Tibial artery (tissue), 4 donors: Measurements from ENCODE around the gene RIMBP2.

Source experiments
- DNase-seq, 2 donors: peaks; one replicate each; pipeline ENCODE4 v3.0.0-alpha.2; 2019
- H3K27ac ChIP-seq, 2 donors: fragments of 200-600 bp; sonication (generic) in 1 of 2; 1 replicate in 1 of 2; 2 replicates in 1 of 2; pipeline ENCODE4 v1.5.1; 2018 to 2019; ENCODE audit warnings: mild to moderate bottlenecking in 1 of 2
- H3K27me3 ChIP-seq, 2 donors: fragments of 200-600 bp; sonication (generic) in 1 of 2; one replicate each; pipeline versions ENCODE4 v1.5.1 to v1.6.0; 2016 to 2019
- H3K36me3 ChIP-seq, 3 donors: fragments of 200-600 bp; sonication (generic) in 2 of 3; one replicate each; pipeline ENCODE4 v1.5.1; 2016 to 2019; ENCODE audit warnings: mild to moderate bottlenecking in 2 of 3
- H3K4me1 ChIP-seq, 4 donors: fragments of 200-600 bp; sonication (generic) in 2 of 4; 1 replicate in 3 of 4; 2 replicates in 1 of 4; pipeline ENCODE4 v1.5.1; 2016 to 2019
- H3K4me3 ChIP-seq, 2 donors: fragments of 200-600 bp; sonication (generic) in 1 of 2; 1 replicate in 1 of 2; 2 replicates in 1 of 2; pipeline ENCODE4 v1.5.1; 2018 to 2019; ENCODE audit warnings: mild to moderate bottlenecking in 2 of 2
- H3K9me3 ChIP-seq, 3 donors: fragments of 200-600 bp; sonication (generic) in 1 of 3; one replicate each; pipeline ENCODE4 v1.5.1; 2016 to 2019
- intact Hi-C: fragments of 100-400 bp; cut with DNase I; formaldehyde crosslinking; loops from one replicate; pipeline ENCODE4 v1.15.0; 2023; ENCODE audit warnings: low total_unique reads
- TF ChIP-seq, protein P1 (sequence below), 2 experiments: fragments of 200-600 bp in 1 of 2; fragments of 450-650 bp in 1 of 2; IDR thresholded peaks; one replicate each; pipeline ENCODE4 v1.5.1; 2017 to 2019; ENCODE audit warnings: antibody characterized with exemption in 2 of 2, mild to moderate bottlenecking in 1 of 2, moderate library complexity in 1 of 2

The RIMBP2 gene

GRCh38 chr12:130351326-130351725, 364.8 kb downstream of the RIMBP2 start:
- no peak for DNase-seq
- H3K9me3 ChIP-seq = no peaks in the 10 kb centered on the region
- no peak overlapping the region for H3K4me3 ChIP-seq
- no peaks in the 10 kb centered on the region for H3K36me3 ChIP-seq
- peaks cover 0 to 3% of the 10 kb centered on the region in 2 donors for H3K27me3 ChIP-seq
- H3K4me1 ChIP-seq = no peaks in the 10 kb centered on the region
- intact Hi-C loops = no loop called here
- TF ChIP-seq, protein P1, sequence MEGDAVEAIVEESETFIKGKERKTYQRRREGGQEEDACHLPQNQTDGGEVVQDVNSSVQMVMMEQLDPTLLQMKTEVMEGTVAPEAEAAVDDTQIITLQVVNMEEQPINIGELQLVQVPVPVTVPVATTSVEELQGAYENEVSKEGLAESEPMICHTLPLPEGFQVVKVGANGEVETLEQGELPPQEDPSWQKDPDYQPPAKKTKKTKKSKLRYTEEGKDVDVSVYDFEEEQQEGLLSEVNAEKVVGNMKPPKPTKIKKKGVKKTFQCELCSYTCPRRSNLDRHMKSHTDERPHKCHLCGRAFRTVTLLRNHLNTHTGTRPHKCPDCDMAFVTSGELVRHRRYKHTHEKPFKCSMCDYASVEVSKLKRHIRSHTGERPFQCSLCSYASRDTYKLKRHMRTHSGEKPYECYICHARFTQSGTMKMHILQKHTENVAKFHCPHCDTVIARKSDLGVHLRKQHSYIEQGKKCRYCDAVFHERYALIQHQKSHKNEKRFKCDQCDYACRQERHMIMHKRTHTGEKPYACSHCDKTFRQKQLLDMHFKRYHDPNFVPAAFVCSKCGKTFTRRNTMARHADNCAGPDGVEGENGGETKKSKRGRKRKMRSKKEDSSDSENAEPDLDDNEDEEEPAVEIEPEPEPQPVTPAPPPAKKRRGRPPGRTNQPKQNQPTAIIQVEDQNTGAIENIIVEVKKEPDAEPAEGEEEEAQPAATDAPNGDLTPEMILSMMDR (IDR thresholded peaks at IDR 0.05) = no peak
- H3K27ac ChIP-seq = no peak overlapping the region

DNA sequence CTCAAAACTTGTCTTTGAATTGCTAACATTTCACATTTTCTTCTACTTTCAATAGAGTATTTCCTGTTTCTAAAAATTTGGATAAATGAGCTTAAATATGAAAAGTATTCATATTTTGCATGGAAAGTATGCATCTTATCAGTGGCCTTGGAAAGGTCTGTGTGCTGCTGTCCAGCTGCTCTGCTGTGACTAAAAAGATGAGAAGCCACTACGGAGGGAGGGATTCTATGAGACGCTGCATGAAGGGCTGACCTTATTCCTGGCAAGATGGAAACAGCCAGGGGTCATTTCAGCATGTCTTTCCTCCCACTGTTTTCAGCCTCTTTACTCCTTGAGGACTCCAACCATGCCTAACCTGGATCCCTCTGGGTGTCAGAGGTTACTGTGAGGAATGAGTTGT, 365.4 kb downstream of the RIMBP2 start:
- no peak overlapping the region for H3K27ac ChIP-seq
- TF ChIP-seq, protein P1 (IDR thresholded peaks at IDR 0.05) = no peak
- DNase-seq = no peak
- no peaks in the 10 kb centered on the region for H3K36me3 ChIP-seq
- no peak overlapping the region for H3K4me3 ChIP-seq
- no peaks in the 10 kb centered on the region for H3K9me3 ChIP-seq
- peaks cover 0 to 3% of the 10 kb centered on the region in 2 donors for H3K27me3 ChIP-seq
- intact Hi-C loops = no loop called here
- H3K4me1 ChIP-seq = no peaks in the 10 kb centered on the region

DNA sequence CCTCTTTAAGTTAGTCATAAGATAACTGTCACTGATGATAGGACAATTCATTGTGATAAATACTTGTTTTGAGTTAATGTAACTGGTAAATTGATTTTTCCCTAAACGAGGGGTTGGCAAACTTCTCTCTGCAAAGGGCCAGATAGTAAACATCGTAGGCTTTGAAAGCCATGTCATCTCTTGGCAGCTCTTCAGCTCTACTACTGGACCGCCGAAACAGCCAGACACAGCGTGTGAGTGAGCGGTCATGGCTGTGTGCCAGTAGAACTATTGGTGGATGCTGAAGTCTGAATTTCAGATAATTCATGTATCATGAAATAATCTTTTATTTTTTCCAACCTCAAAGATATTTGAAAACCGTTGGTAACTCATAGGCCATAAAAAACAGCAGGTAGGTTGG, 368.5 kb downstream of the RIMBP2 start:
- TF ChIP-seq, protein P1 (IDR thresholded peaks at IDR 0.05) = no peak
- DNase-seq = no peak
- no peaks in the 10 kb centered on the region for H3K36me3 ChIP-seq
- peaks cover 0 to 3% of the 10 kb centered on the region in 2 donors for H3K27me3 ChIP-seq
- H3K4me1 ChIP-seq = no peaks in the 10 kb centered on the region
- no peak overlapping the region for H3K27ac ChIP-seq
- intact Hi-C loops = no loop called here
- H3K4me3 ChIP-seq = no peak overlapping the region
- H3K9me3 ChIP-seq = no peaks in the 10 kb centered on the region
